HG03432 (cell line): Measurements from ENCODE around the gene GTPBP6.
"Not testable (repeated sequence)": the region's sequence is repeated elsewhere in the genome, so short reads cannot be mapped to it uniquely, and the experiment has no call there.

Experiments used
- ATAC-seq: cut with Tn5 transposase; IDR thresholded peaks from one replicate; pipeline ENCODE4 v1.9.1; 2021; ENCODE audit warnings: mild to moderate bottlenecking, moderate library complexity; ENCODE audit not compliant: unreplicated experiment

Gene GTPBP6

DNA sequence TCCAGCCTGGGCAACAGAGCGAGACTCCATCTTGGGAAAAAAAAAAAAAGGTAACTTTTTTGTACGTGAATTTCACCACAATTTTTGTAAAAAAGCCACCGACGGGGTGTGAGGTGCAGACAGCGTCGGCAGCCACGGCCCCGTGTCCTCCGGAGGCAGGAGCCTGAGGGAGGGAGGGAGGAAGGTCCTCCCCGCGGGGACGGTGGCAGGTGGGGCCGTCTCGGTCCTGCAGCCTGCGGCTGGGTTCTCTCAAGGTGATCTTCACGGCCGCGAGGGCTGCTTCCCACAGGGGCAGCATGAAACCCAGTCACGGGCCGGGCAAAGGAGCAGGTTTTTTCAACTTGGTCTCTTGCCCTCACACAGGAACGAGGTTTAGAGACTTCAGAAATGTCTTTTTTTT, 23.5 kb downstream of the GTPBP6 start:
- ATAC-seq, result no peak

DNA sequence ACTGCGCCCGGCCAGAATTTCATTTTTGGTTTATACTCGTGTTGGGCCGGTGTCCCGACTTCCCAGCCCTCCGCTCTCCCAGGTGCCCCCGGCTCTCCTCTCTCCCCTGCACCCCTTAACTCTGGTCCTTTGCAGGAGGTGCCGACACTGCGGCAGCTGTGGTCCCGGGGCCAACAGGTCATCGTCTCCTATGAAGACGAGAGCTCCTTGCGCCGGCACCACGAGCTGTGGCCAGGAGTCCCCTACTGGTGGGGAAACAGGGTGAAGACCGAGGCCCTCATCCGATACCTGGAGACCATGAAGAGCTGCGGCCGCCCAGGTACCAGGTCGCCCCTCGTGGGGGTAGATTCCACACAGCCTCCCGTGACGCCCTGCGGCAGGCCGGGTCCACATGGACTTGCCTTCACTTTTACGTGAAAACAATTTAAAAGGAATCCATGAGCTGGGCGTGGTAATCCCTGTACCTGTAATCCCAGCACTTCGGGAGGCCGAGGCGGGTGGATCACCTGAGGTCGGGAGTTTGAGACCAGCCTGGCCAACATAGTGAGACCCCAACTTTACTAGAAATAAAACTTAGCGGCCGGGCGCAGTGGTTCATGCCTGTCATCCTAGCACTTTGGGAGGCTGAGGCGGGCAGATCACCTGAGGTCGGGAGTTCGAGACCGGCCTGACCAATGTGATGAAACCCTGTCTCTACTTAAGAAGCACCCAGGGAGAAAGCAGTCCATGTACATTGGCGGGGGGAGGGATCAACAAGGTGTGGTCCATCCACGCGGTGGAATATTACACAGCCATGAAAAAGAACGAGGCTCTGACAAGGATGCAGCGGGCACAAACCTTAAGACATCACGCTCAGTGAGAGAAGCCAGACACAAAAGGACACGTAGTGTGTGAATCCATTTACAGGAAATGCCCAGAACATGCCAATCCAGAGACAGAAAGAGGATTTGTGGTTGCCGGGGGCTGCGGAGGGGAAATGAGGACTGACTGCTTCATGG, 25.4 kb downstream of the GTPBP6 start:
- no peak for ATAC-seq

DNA sequence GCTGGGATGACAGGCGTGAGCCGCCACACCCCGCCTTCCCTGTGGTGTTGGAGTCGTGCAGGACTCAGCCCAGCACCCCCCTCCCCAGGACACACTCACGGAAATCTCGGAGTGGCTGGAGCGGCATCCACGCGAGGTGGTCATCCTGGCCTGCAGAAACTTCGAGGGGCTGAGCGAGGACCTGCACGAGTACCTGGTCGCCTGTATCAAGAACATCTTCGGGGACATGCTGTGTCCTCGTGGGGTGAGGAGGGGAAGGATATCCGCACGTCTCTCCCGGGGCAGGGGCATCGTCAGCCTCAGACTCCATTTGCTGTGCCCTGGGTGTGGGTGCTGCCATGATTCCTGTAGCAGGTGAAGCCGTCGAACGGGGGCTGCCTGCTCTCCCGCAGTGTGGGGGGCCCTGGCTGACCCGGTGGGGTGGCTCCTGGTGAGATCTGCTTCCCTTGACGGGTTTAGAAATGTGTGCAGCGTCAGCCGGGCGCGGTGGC, 27.1 kb downstream of the GTPBP6 start:
- no peak for ATAC-seq

DNA sequence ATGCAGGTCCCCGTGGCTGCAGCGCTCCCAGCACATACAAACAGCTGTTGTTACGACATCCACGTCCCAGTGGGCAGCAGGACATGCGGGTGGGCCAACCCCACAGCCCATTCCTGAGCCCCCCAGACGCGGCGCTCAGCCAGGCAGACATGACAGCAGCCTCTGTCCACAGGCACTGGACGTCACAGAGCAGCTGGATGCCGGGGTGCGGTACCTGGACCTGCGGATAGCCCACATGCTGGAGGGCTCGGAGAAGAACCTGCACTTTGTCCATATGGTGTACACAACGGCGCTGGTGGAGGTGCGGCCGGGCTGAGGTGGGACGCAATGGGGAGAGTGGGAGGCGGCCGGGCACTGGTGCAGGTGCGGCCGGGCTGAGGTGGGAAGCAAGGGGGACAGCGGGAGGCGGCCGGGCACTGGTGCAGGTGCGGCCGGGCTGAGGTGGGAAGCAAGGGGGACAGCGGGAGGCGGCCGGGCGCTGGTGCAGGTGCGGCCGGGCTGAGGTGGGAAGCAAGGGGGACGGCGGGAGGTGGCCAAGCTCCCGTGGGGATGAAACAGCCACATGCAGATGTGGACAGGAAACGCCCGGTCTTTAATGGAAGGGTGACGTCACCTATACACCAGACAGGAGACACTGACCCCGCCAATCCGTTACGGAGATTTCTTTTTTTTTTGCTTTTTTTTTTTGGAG, 28.0 kb downstream of the GTPBP6 start:
- ATAC-seq, result no peak

GRCh38 chrX:288561-288991, 30.0 kb downstream of the GTPBP6 start:
- no peak for ATAC-seq

DNA sequence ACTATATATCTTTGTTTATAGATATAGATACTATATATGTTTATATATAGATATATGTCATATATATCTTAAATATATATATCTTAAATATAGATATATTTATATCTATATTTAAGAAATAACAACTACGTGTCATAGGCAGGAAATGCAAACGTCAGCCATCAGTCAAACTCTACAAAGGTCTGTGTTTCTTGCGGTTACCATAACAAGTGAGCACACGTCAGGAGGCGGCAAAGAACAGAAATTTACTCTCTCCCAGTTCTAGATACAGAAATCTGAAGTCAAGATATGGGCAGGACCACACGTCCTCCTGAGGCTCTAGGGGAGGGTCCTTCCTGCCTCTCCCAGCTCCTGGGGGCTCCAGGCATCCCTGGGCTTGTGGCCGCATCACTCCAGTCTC, 30.9 kb downstream of the GTPBP6 start:
- ATAC-seq, result no peak

DNA sequence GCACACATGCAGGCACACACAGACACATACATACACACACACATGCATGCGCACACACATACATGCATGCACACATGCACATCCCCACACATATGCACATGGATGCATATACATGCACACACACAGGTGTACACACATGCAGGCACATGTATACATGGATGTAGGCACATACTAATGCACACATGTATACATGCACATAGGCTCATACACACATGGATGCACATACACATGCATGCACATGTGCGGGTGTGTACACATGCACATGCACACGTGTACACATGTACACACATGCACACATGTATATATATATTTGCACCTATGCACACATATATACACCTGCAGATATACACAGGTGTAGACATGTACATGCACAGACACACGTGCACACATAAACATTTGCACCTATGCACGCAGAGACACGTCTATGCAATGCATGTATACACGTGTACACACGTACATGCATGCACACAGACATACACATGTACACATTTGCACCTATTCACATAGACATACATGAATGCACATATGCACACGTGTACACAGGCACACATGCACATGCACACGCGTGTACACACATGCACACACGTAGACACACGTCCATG, 33.4 kb downstream of the GTPBP6 start:
- no peak for ATAC-seq

- ATAC-seq, result peak; percentile 98
These were observed 35.3 kb downstream of the GTPBP6 start for GRCh38 chrX:283115-283845.

GRCh38 chrX:282000-282681, 36.5 kb downstream of the GTPBP6 start:
- ATAC-seq, result not testable (repeated sequence)

DNA sequence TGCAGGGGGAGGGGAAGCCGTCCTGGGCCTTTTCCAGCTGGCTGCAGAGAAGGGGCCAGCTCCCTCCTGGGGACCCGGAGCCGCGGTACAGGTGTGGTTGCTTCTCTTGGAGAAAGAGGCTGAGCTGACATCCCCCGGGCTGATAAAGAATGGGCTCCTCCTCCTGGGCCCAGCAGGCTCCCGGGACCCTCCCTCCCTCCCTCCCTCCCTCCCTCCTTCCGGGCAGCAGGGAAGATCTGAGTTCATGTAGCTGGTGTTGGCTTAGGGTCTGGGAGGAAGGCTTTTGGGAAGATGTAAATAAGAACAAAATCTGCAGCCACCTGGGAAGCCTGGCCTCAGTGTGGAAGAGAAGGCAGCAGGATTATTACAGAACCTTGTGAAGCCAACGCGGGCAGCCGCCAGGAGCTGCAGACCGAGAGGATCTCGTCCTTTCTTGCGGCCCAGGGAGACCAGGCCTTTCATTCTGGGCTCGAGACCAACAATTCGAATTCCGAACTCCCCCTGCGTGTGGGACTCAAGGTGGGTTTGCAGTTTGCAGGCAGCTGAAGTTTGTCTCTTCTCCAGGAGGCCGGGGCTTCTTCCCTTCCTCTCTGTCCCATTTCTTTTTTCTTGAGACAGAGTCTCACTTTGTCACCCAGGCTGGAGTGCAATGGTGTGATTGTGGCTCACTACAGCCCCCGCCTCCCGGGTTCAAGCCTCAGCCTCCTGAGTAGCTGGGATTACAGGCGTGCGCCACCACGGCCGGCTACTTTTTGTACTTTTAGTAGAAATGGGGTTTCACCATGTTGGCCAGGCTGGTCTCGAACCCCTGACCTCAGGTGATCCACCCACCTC, 37.2 kb downstream of the GTPBP6 start, which contains the start of gene PLCXD1:
PLCXD1 (plus strand) TSS at position 216 of the 834 bp plus-strand sequence. CDS start 2,807 bp downstream, outside the sequence.
- peak; percentile 25 for ATAC-seq

DNA sequence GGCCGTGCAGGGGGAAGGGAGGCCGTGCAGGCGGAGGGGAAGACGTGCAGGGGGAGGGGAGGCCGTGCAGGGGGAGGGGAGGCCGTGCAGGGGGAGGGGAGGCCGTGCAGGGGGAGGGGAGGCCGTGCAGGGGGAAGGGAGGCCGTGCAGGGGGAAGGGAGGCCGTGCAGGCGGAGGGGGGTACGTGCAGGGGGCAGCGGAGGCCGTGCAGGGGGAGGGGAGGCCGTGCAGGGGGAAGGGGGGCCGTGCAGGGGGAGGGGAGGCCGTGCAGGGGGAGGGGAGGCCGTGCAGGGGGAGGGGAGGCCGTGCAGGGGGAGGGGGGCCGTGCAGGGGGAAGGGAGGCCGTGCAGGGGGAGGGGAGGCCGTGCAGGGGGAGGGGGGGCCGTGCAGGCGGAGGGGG, 37.9 kb downstream of the GTPBP6 start:
- ATAC-seq, result not testable (repeated sequence)

DNA sequence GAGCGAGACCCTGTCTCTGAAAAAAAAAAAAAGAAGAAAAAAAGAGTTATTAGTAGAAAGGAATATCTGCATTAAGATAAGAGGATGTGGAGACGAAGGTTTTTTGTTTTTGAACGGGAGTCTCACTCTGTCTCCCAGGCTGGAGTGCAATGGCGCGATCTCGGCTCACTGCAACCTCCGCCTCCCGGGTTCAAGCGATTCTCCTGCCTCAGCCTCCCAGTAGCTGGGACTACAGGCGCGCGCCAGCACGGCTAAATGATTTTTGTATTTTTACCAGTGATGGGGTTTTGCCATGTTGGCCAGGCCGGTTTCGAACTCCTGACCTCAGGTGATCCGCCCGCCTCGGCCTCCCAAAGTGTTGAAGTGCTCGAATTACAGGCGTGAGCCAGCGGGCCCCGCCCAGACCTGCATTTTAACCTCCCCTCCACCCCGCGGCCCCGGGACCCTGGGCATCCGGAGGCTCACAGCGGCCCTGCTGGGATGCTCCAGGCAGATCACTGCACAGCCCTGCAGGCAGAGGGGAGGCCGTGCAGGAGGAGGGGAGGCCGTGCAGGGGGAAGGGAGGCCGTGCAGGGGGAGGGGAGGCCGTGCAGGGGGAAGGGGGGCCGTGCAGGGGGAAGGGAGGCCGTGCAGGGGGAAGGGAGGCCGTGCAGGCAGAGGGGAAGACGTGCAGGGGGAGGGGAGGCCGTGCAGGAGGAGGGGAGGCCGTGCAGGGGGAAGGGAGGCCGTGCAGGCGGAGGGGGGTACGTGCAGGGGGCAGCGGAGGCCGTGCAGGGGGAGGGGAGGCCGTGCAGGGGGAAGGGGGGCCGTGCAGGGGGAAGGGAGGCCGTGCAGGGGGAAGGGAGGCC, 38.6 kb downstream of the GTPBP6 start:
- not testable (repeated sequence) for ATAC-seq

DNA sequence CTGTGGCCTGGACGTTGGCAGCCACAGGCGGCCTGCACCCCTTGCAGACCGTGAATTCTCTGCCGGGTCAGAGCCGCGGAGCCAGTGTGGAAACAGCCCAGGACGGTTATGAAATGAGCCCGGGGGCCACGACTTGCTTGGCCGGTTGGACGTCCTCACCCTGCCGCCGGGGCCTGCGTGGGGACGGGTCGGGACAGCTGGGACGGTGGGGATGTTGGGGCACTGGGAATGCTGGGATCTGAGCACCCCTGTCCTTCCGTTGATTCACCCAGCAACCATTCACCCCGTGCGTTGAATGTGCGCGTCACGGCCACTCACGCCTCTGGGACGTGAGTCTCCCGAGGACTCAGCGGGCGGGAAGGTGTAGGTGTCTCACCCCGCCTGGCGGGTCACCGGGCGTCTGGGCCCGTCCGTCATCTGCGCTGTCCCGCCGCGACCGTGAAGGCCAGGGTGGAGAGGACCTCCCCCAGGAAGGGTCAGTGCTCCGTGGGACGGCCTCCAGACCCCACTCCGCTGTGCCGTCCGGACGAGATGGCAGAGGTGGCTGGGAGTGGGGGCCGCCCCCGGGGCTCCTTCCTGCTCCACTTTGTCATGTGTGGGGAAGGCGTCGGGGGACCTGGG, 41.9 kb downstream of the GTPBP6 start:
- peak; percentile 35 for ATAC-seq

DNA sequence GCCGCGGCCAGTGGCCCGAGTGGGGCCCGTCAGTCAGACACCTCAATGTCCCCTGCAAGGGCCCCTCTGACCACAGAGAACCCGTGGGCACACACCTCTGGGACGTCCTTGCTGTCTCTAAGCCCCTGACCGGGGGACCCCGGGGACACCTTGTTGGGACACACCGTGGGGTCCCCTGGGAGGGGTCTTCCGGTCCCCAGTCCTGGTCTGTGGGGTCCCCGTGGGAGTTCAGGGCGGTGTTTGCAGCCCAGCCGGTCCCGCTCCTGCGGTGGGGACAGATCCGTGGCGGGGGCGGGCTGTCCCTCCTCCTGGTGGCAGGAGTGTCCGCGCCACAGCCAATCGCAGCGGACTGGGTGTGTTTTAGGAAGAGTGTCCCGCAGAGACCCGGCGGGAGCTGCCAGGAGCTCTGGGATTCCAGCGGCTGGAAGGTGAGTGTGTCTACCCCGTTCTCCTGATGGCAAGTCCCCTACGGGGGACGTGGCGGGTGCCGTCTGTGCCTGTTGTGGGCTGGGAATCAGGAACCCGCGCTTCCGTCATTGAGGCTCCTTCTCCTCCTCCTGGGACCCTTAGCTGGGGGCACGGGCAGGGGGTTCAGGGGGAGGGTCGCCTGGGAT, 42.5 kb downstream of the GTPBP6 start:
- peak; percentile 84 for ATAC-seq

DNA sequence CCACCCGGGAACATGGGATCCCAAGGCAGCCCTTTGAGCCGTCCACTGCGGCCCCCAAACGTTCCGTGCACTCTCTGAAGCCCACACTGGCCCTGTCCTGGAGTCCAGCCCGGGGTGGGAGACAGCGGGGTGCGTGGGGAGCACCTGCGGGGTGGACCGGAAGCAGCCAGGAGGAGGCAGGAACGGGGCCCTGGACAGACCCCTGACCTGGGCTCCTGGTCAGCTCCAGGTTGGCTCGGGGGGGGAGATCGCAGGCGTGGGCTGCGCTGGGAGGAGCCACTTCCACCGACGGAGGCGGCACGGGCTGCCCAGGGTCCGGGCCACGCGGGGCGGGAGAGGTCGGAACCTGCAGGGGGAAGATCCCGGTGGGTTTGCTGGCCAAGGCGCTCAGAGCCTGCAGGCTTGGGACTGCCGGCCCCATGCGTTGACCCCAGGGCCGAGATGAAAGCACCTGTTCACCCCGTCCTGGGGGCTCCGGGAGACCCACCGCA, 43.1 kb downstream of the GTPBP6 start:
- ATAC-seq, result peak; percentile 23

DNA sequence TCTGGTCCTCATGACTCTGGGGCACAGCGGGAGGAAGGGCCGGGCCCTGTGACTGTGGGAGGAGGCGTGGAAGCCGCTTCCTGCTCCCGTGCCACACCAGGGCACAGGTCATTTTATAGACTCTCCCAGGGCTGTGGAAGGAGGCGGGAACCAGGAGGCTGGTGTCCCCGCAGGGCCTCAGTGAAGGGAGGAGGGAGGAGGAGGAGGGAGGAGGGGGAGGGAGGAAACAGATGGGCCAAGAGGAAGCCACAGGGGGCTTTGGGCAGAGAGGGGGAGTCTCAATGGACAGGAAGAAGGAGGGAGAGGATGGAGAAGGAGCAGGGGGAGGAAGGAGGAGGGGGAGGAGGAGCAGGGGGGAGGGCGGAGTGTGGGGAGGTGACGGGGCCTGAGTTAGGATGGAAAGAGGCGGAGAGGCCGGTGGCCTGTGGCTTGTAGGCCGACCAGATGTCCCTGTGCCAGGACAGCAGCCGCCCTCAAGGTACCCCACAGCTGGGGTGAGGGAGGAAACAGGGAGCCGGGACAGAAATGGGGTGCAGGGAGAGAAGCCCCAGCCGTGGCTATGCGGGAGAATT, 43.6 kb downstream of the GTPBP6 start:
- ATAC-seq, result no peak
